HepG2 (cell line): ENCODE results near the gene ARSJ.

ENCODE experiments used
- CTCF ChIP-seq: sonication (generic); formaldehyde crosslinking; IDR thresholded peaks from 2 replicates; pipeline ENCODE4 v1.5.0; 2020; ENCODE audit warnings: mild to moderate bottlenecking, missing genetic modification reagents, moderate library complexity
- EP300 ChIP-seq, 3 experiments: sonication (generic) in 1 of 3; formaldehyde crosslinking in 1 of 3; IDR thresholded peaks; 2 replicates each; pipeline versions ENCODE4 v1.5.1 to v1.6.1; 2011 to 2020; ENCODE audit warnings: low read depth in 2 of 3, low read length in 2 of 3, borderline replicate concordance in 1 of 3, improper control_type of control experiment in 1 of 3, mild to moderate bottlenecking in 1 of 3, missing genetic modification reagents in 1 of 3, moderate library complexity in 1 of 3
- PITX1 ChIP-seq: sonication (generic); formaldehyde crosslinking; IDR thresholded peaks from 2 replicates; pipeline ENCODE4 v1.5.1; 2020; ENCODE audit warnings: mild to moderate bottlenecking, missing genetic modification reagents
- ZNF331 ChIP-seq: sonication (generic); formaldehyde crosslinking; IDR thresholded peaks from 2 replicates; pipeline ENCODE4 v1.4.0; 2020; ENCODE audit warnings: missing genetic modification reagents
- ZSCAN12 ChIP-seq: sonication (generic); formaldehyde crosslinking; IDR thresholded peaks from 2 replicates; pipeline ENCODE4 v1.9.0; 2021; ENCODE audit warnings: mild to moderate bottlenecking, missing genetic modification reagents

DNA sequence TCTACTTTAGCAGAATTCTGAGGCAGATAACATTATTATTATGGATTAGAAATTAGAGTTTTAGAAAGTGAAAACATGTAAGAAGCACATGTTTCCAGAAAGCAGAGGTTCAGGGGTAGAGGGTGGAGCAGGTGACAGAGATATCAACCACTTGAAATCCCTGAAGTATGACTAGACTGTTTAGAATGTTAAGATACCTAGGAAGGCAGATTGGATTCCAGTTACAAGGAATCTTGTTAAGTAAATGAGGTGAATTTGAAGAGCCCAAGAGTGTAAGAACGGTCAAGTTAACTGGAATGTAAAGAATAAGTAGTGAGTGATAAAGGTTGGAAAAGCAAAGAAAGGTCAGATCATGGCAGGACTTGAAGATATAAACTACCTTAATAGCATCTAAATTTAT lies 37.6 kb downstream of the ARSJ start:
- TF ChIP-seq ZSCAN12 (CRISPR knock-in tag) (no peak), EP300 (IDR thresholded peaks at IDR 0.05; ENCODE audit: low read depth in 2 of 2, low read length in 2 of 2) (no peak), EP300 (CRISPR knock-in tag; IDR thresholded peaks at IDR 0.05; ENCODE audit: borderline replicate concordance) (no peak), CTCF (no peak), PITX1 (CRISPR knock-in tag) (no peak), ZNF331 (no peak)
